ENCODE data around the gene FZD10. TPM values are rescaled to one million over a fixed set of nuclear protein-coding genes. Genes with fewer than 3 reads are reported as not detected.

The FZD10 gene
- total RNA-seq, 6 experiments from 2014 or later = not detected

DNA sequence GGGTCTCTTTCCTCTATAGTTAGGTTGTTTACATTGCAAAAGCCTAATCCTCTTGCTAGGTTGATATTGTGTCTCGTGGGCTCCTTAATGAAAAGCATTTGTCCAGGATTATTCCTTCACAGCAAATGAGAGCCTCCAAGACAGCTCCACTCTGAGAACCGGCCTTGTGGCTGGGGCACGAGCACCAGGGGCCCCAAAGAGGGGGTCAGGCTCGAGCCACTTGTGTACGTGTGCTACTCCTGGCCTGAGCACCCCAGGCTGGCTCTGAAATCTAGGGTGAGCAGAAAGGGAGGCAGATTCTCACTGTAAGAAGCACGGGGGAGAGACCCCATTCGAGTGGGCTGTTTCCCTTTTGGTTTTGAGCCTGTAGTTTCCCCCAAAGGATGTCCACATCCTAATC lies 45.0 kb upstream of the FZD10 start:
- no peaks in the 10 kb centered on the region for H3K27me3 ChIP-seq
- intact Hi-C loops (cut with DNase I) = no loop called here
- H3K4me1 ChIP-seq = no peaks in the 10 kb centered on the region
- no peak for TF ChIP-seq POLR2A (IDR thresholded peaks at IDR 0.05)
- TF ChIP-seq, protein P1, sequence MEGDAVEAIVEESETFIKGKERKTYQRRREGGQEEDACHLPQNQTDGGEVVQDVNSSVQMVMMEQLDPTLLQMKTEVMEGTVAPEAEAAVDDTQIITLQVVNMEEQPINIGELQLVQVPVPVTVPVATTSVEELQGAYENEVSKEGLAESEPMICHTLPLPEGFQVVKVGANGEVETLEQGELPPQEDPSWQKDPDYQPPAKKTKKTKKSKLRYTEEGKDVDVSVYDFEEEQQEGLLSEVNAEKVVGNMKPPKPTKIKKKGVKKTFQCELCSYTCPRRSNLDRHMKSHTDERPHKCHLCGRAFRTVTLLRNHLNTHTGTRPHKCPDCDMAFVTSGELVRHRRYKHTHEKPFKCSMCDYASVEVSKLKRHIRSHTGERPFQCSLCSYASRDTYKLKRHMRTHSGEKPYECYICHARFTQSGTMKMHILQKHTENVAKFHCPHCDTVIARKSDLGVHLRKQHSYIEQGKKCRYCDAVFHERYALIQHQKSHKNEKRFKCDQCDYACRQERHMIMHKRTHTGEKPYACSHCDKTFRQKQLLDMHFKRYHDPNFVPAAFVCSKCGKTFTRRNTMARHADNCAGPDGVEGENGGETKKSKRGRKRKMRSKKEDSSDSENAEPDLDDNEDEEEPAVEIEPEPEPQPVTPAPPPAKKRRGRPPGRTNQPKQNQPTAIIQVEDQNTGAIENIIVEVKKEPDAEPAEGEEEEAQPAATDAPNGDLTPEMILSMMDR (IDR thresholded peaks at IDR 0.05) = no peak
- no peaks in the 10 kb centered on the region for H3K36me3 ChIP-seq
- ATAC-seq (no peak), DNase-seq (no peak)
- H3K27ac ChIP-seq = no peak overlapping the region
- H3K9me3 ChIP-seq = no peaks in the 10 kb centered on the region
- WGBS (ENCODE audit: insufficient coverage, low coverage, low lambda C conversion rate, missing lambda C conversion rate) = 43% methylated on average over 4 of the region's 7 CpGs
- H3K4me3 ChIP-seq = no peak overlapping the region

- 58% methylated on average over 4 of the region's 5 CpGs for WGBS (ENCODE audit: insufficient coverage, low coverage, low lambda C conversion rate, missing lambda C conversion rate)
- ATAC-seq = no peak
Observed at GRCh38 chr12:130117701-130118100, 44.6 kb upstream of the FZD10 start.

GRCh38 chr12:130118181-130118580 lies 44.1 kb upstream of the FZD10 start:
- Histone ChIP-seq H3K4me3 (no peak overlapping the region), H3K27ac (no peak overlapping the region), H3K27me3 (no peaks in the 10 kb centered on the region), H3K36me3 (no peaks in the 10 kb centered on the region), H3K4me1 (no peaks in the 10 kb centered on the region), H3K9me3 (no peaks in the 10 kb centered on the region)
- intact Hi-C loops (cut with DNase I) = no loop called here
- no peak for TF ChIP-seq POLR2A (IDR thresholded peaks at IDR 0.05)
- TF ChIP-seq, protein P1 (IDR thresholded peaks at IDR 0.05) = no peak
- DNase-seq = no peak
- no peak for ATAC-seq
- 61% methylated on average over 2 of the region's 6 CpGs for WGBS (ENCODE audit: insufficient coverage, low coverage, low lambda C conversion rate, missing lambda C conversion rate)

More at GRCh38 chr12:130117701-130118100, 44.6 kb upstream of the FZD10 start:
- Histone ChIP-seq H3K4me1 (no peaks in the 10 kb centered on the region), H3K27me3 (no peaks in the 10 kb centered on the region), H3K9me3 (no peaks in the 10 kb centered on the region), H3K27ac (no peak overlapping the region), H3K36me3 (no peaks in the 10 kb centered on the region), H3K4me3 (no peak overlapping the region)
- no peak for TF ChIP-seq POLR2A (IDR thresholded peaks at IDR 0.05)
- TF ChIP-seq, protein P1 (IDR thresholded peaks at IDR 0.05) = no peak
- intact Hi-C loops (cut with DNase I) = no loop called here
- no peak for DNase-seq

GRCh38 chr12:130119241-130119861 lies 42.9 kb upstream of the FZD10 start:
- no peak for TF ChIP-seq POLR2A (IDR thresholded peaks at IDR 0.05)
- TF ChIP-seq, protein P1 (IDR thresholded peaks at IDR 0.05) = no peak
- ATAC-seq (no peak), DNase-seq (no peak)
- no peaks in the 10 kb centered on the region for H3K9me3 ChIP-seq
- intact Hi-C loops (cut with DNase I) = no loop called here
- no peak overlapping the region for H3K27ac ChIP-seq
- no peaks in the 10 kb centered on the region for H3K36me3 ChIP-seq
- WGBS (ENCODE audit: insufficient coverage, low coverage, low lambda C conversion rate, missing lambda C conversion rate) = 86% methylated on average over 12 of the region's 27 CpGs
- no peaks in the 10 kb centered on the region for H3K27me3 ChIP-seq
- no peaks in the 10 kb centered on the region for H3K4me1 ChIP-seq
- no peak overlapping the region for H3K4me3 ChIP-seq

Measured in right lobe of liver (tissue), 6 donors.